ENCODE results near the gene MTHFD2. TPM values are rescaled to one million over a fixed set of nuclear protein-coding genes. Genes with fewer than 3 reads are reported as not detected.

Gene MTHFD2
- 79.7 and 114 TPM in 2 replicates for total RNA-seq

GRCh38 chr2:74198461-74199274 lies at the start of gene MTHFD2:
MTHFD2 (plus strand) TSS chr2:74198615; CDS start chr2:74198642, 27 bp downstream.

GRCh38 chr2:74178211-74179062 lies 20.0 kb upstream of the MTHFD2 start, which contains the start of gene MOB1A:
MOB1A (minus strand) TSS chr2:74178879; CDS start chr2:74178674, 205 bp downstream.

Other genes with a start within 250 kb of the MTHFD2 start
- 9.2 and 13.0 TPM in 2 replicates for gene TET3, start 213.7 kb upstream of the MTHFD2 start, total RNA-seq
- gene BOLA3, start 50.7 kb upstream of the MTHFD2 start, total RNA-seq: 16.9 and 35.7 TPM in 2 replicates
- 67.5 and 121 TPM in 2 replicates for gene MOB1A, start 19.7 kb upstream of the MTHFD2 start, total RNA-seq
- gene SLC4A5, start 144.8 kb downstream of the MTHFD2 start, total RNA-seq: 1.2 and 1.6 TPM in 2 replicates
- gene DCTN1, start 181.7 kb downstream of the MTHFD2 start, total RNA-seq: 135 and 148 TPM in 2 replicates
- gene C2orf81, start 223.0 kb downstream of the MTHFD2 start, total RNA-seq: 3.1 and 4.1 TPM in 2 replicates
- 27.9 and 43.5 TPM in 2 replicates for gene WDR54, start 223.1 kb downstream of the MTHFD2 start, total RNA-seq
- gene RTKN, start 243.3 kb downstream of the MTHFD2 start, total RNA-seq: 76.2 and 119 TPM in 2 replicates